ENCODE measurements around the gene CYTH2.
"Not testable (repeated sequence)": the region's sequence is repeated elsewhere in the genome, so short reads cannot be mapped to it uniquely, and the experiment has no call there.

CYTH2 gene

GRCh38 chr19:48512504-48513288, 43.5 kb downstream of the CYTH2 start:
- DNase-seq (ENCODE audit: low spot score): no peak

GRCh38 chr19:48513289-48514122, 44.3 kb downstream of the CYTH2 start:
- DNase-seq (ENCODE audit: low spot score): no peak

- DNase-seq (ENCODE audit: low spot score): no peak
Measured at GRCh38 chr19:48514123-48514458, 44.9 kb downstream of the CYTH2 start.

- no peak for DNase-seq (ENCODE audit: low spot score)
Measured at GRCh38 chr19:48516536-48516935, 47.4 kb downstream of the CYTH2 start.

- DNase-seq (ENCODE audit: low spot score): no peak
Measured at GRCh38 chr19:48518207-48518606, 49.0 kb downstream of the CYTH2 start.

- DNase-seq (ENCODE audit: low spot score): not testable (repeated sequence)
Measured at GRCh38 chr19:48519426-48519825, 50.3 kb downstream of the CYTH2 start.

- DNase-seq (ENCODE audit: low spot score): no peak
Measured at GRCh38 chr19:48520134-48520533, 51.0 kb downstream of the CYTH2 start.

GRCh38 chr19:48524221-48524620, 55.1 kb downstream of the CYTH2 start:
- DNase-seq (ENCODE audit: low spot score): no peak

- DNase-seq (ENCODE audit: low spot score): no peak
Measured at GRCh38 chr19:48524732-48525131, 55.6 kb downstream of the CYTH2 start.

GRCh38 chr19:48529156-48529555, 60.0 kb downstream of the CYTH2 start:
- DNase-seq (ENCODE audit: low spot score): no peak

- DNase-seq (ENCODE audit: low spot score): no peak
Measured at GRCh38 chr19:48530066-48530720, 61.0 kb downstream of the CYTH2 start.

- DNase-seq (ENCODE audit: low spot score): no peak
Measured at GRCh38 chr19:48530770-48531169, 61.6 kb downstream of the CYTH2 start.

Measured in hematopoietic multipotent progenitor cell treated with erythropoietin and hydrocortisone succinate and interleukin-3 and kit ligand, for 17 days (in vitro differentiated cells).